ENCODE measurements around the gene PPM1E. TPM values are rescaled to one million over a fixed set of nuclear protein-coding genes. Genes with fewer than 3 reads are reported as not detected.

The PPM1E gene
- total RNA-seq, 3 donors from 2014 or later, result 0.47 to 0.48 TPM; not detected in 1

- intact Hi-C loops (cut with DNase I, micrococcal nuclease), result no loop called here
- no peaks in the 10 kb centered on the region for H3K36me3 ChIP-seq (ENCODE audit: low read depth)
- H3K4me1 ChIP-seq (ENCODE audit: low read depth), result no peaks in the 10 kb centered on the region
- TF ChIP-seq CTCF (IDR thresholded peaks at IDR 0.05), result no peak
- H3K9me3 ChIP-seq, result no peaks in the 10 kb centered on the region
- ATAC-seq, result no peak
- DNase-seq, result no peak
- H3K4me3 ChIP-seq, result no peak overlapping the region
Measured at GRCh38 chr17:58865301-58865700, 109.6 kb downstream of the PPM1E start.

- Histone ChIP-seq H3K4me1 (ENCODE audit: low read depth) (no peaks in the 10 kb centered on the region), H3K9me3 (no peaks in the 10 kb centered on the region), H3K36me3 (ENCODE audit: low read depth) (no peaks in the 10 kb centered on the region), H3K4me3 (no peak overlapping the region)
- TF ChIP-seq CTCF (IDR thresholded peaks at IDR 0.05), result no peak
- ATAC-seq (no peak), DNase-seq (no peak)
- intact Hi-C loops (cut with DNase I, micrococcal nuclease), result no loop called here
Measured at GRCh38 chr17:58870747-58871146, 115.1 kb downstream of the PPM1E start.

- ATAC-seq, result no peak
- Histone ChIP-seq H3K36me3 (ENCODE audit: low read depth) (no peaks in the 10 kb centered on the region), H3K4me3 (no peak overlapping the region), H3K4me1 (ENCODE audit: low read depth) (no peaks in the 10 kb centered on the region), H3K9me3 (no peaks in the 10 kb centered on the region)
- intact Hi-C loops (cut with DNase I, micrococcal nuclease), result no loop called here
- no peak for DNase-seq
- no peak for TF ChIP-seq CTCF (IDR thresholded peaks at IDR 0.05)
Measured at GRCh38 chr17:58873926-58874325, 118.3 kb downstream of the PPM1E start.

- Histone ChIP-seq H3K9me3 (no peaks in the 10 kb centered on the region), H3K4me1 (ENCODE audit: low read depth) (no peaks in the 10 kb centered on the region), H3K36me3 (ENCODE audit: low read depth) (no peaks in the 10 kb centered on the region), H3K4me3 (no peak overlapping the region)
- no peak for ATAC-seq
- no peak for TF ChIP-seq CTCF (IDR thresholded peaks at IDR 0.05)
- intact Hi-C loops (cut with DNase I, micrococcal nuclease), result no loop called here
- DNase-seq, result no peak
Measured at GRCh38 chr17:58875261-58875660, 119.6 kb downstream of the PPM1E start.

GRCh38 chr17:58884161-58884560, 128.5 kb downstream of the PPM1E start:
- TF ChIP-seq CTCF (IDR thresholded peaks at IDR 0.05), result no peak
- Histone ChIP-seq H3K9me3 (no peaks in the 10 kb centered on the region), H3K4me1 (ENCODE audit: low read depth) (no peaks in the 10 kb centered on the region), H3K36me3 (ENCODE audit: low read depth) (no peaks in the 10 kb centered on the region), H3K4me3 (no peak overlapping the region)
- DNase-seq (no peak), ATAC-seq (no peak)
- intact Hi-C loops (cut with DNase I, micrococcal nuclease), result no loop called here

- intact Hi-C loops (cut with DNase I, micrococcal nuclease), result no loop called here
- H3K4me3 ChIP-seq, result no peak overlapping the region
- no peak for TF ChIP-seq CTCF (IDR thresholded peaks at IDR 0.05)
Measured at GRCh38 chr17:58886514-58886913, 130.9 kb downstream of the PPM1E start.

More at GRCh38 chr17:58886514-58886913, 130.9 kb downstream of the PPM1E start:
- H3K4me1 ChIP-seq (ENCODE audit: low read depth), result no peaks in the 10 kb centered on the region
- ATAC-seq, result no peak
- H3K36me3 ChIP-seq (ENCODE audit: low read depth), result no peaks in the 10 kb centered on the region
- H3K9me3 ChIP-seq, result no peaks in the 10 kb centered on the region
- no peak for DNase-seq
